GM18505 (cell line): ENCODE results near the gene DOCK1.

Experiments used
- ATAC-seq: cut with Tn5 transposase; IDR thresholded peaks from one replicate; pipeline ENCODE4 v1.9.1; 2021; ENCODE audit not compliant: unreplicated experiment
- POLR2A ChIP-seq: IDR thresholded peaks from 4 replicates; pipeline ENCODE4 v1.6.1; 2011; ENCODE audit warnings: borderline replicate concordance; ENCODE audit not compliant: insufficient read depth, insufficient read length; ENCODE audit errors: extremely low read depth

Gene DOCK1

DNA sequence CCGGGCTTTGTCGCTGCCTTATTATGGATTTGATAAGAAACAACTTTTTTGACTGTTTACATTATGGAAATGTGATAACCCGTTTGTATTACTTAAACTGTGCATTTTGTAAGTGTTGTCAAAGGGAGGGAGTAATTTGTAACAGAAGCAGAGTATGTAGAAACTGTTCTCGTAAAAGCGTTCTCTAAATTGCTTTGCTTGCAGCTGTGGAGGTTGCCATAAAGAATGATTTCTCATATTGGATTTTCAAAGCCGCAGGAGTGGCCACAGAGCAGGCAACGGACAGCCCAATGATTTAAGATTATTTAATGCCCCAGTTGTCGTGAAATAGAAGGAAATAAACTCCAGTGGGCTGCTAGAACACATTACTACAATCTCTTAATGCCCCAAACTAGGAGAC, 405.2 kb downstream of the DOCK1 start:
- no peak for ATAC-seq
- no peak for TF ChIP-seq POLR2A

DNA sequence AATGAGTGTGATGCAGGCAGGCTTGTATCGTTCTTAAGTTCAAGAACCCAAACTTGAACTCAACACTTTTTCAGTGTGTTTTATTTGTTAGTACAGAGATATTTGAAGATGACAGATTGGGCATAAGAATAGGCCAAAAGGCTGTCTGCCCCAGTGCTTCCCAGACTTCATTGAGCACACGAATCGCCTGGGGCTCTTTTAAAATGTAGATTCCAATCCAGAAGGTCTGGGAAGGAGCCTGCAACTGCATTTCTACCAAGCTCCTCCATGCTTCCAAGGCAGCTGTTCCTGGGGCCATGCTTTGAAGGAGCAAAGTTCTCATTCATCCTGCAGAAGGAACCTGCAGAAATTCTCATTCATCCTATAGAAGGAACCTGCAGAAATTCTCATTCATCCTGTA, 405.7 kb downstream of the DOCK1 start:
- no peak for TF ChIP-seq POLR2A
- ATAC-seq, result no peak

DNA sequence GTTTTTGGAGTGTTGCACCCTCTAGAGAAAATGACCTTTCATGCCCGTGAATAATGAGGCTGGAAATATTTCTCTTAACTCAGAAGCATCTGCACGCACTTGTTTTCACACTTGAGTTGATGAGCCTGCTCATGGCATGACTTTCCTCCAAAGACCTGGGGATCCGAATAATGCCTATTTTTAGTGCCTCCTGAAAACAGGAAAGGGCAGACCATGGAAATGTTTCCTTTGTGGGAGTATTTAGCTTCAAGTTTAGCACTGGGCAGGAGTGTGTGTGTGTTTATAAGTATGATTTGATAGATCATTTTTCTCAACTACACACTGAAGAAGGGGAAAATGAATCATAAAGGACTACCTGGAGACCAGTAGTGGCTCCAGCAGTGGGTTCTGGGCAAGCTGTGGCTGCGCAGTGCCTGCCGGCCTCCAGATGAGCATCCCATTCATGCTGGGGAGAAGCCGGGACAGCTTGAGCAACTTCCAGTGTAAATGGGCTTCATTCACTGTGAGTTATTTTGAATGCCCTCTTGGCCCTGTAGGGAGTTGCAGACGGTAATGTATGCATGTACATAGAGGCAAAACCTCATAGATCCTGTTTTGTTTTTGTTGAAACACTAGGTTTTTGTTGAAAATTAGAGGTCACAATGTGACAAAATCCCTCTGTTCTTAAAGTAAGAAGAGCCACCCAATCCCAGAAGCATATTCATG, 408.9 kb downstream of the DOCK1 start:
- TF ChIP-seq POLR2A, result no peak

DNA sequence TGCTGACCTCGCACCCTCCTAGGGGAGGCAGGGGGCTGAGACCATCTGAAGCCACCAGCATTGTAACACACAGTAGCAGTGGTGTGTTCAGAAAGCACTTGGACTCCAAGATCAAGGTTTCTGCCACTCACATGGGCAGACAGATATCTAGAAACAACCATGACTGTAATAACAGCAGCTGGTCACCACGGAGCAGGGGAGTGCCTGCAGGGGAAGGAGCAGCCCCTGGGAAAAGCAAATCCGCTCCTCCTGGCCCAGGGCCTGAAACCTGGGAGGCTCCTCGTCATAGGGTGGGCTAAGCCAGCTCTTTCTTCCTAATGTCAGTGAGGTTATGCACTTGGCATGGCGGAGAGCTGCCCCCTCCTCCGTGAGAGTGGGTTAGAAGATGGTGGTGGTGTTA, 409.6 kb downstream of the DOCK1 start:
- no peak for ATAC-seq
- no peak for TF ChIP-seq POLR2A

More for the DNA sequence above, 408.9 kb downstream of the DOCK1 start:
- no peak for ATAC-seq

DNA sequence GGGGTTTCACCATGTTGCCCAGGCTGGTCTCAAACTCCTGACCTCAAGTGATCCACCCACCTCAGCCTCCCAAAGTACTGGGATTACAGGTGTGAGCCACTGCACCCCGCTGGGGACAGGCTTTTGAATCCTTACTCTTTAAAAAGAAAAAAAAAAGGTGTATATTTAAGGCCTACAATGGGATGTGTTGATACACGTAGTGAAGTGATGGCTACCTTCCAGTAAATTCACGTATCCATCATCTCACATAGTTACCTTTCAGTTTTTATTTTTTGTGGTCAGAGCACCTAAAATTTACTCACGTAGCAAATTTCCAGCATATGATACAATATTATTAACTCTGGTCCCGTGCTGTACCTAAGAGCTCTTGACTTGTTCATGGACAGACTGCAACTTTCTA, 410.7 kb downstream of the DOCK1 start:
- no peak for ATAC-seq
- TF ChIP-seq POLR2A, result no peak

DNA sequence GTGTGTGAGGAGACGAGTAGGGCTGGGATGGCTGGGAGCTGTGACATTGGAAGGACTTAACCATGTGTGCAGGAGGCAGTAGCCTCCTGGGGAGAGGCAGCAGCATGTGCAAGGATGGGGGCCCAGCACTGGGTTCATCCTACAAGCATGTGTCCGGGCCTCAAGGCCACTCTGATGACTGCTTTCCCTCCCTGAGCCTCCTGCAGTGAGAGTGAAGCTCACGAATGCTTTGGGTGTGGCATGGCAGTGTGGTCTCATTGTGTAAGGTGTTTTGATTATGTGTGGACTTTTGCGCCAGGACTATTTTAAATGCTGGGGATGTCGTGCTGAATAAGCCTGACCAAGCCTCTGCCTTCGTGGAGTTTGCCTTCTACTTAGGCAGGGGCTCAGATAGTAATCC, 413.2 kb downstream of the DOCK1 start:
- no peak for TF ChIP-seq POLR2A
- ATAC-seq, result no peak

DNA sequence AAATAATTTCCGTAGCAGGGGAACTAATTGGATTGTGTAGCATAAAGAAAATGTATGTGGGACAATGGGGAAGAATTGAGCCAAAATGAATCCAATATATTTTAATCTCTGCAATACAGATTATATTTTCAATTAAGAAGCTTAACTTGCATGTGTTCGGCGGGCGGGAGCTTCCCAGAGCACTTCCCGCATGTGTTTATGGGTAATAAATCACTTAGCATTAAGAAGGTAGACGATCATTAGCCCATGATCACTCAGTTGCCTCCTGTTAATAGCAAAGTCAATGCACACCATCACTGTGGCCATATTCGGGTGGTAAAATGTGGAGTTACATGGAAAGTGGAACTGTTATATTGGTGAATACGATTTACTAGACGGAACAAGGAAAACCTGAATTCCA, 414.0 kb downstream of the DOCK1 start:
- no peak for ATAC-seq
- TF ChIP-seq POLR2A, result no peak

DNA sequence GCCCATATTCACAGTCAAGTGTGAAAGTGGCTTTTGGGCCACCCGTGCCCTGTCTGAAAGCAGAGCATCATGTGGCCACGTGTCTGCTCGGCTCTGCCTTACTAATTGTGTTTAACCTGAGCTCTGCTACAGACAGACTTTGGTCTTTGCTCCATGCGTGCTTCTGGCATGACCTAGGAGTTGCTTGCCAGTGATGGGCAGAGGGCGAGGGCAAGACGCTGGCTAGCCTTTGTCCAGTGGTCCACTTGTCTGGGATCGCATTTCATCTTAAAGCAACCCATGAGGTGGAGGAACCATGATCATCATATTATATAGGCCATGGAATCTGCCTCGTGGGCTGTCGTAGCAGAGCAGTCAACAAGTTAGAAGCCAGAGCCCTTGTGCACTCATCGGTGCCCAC, 414.5 kb downstream of the DOCK1 start:
- no peak for ATAC-seq
- no peak for TF ChIP-seq POLR2A

DNA sequence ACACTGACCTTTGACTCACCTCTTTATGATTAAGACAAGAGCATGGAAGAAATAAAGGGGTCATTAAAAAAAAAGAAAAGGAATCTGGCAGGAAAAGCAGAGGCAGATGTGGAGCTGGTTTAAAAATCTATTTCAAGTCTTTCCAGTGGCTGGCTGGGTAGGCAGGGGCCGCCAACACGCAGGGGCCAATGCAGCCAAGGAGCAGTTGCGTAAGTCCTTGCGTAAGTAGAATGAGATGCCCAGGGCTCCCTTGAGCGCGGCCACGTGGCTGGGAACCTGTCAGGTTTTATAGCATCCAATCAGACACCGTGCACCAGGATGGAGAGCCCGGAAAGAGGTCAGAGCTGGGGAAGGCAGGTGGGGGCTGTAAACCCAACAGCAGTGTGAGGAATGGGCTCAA, 414.9 kb downstream of the DOCK1 start:
- no peak for ATAC-seq
- TF ChIP-seq POLR2A, result no peak

DNA sequence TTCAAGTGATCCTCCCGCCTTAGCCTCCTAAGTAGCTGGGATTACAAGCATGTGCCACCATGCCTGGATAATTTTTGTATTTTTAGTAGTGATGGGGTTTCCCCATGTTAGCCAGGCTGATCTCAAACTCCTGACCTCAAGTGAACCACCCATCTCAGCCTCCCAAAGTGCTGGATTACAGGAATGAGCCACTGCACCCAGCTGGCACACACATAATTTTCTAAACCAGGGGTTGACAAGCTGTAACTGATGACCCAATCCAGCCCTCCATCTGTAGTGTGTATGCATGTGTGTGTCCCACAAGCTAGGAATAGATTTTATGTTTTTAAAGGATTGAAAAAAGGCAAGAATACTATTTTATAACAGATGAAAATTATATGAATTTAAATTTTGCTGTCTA, 417.1 kb downstream of the DOCK1 start:
- ATAC-seq, result no peak
- no peak for TF ChIP-seq POLR2A

DNA sequence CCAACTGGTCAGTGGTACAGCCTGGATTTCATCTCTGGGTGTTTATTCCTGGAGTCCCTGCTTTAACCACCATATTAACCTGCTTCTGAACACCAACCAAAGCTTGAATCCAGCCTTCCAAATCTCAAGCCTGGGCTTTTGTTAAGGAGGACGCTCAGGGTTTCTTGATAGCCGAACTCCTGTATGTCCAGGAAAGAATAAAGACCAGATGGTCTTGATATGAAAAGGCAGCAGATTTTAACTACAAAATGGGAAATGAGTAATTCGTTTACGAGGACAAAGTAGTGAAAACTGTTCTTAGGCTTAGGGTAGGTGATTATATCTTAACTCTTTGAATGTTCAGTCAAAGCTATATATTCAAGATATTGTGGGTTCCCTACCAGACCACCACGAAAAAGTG, 420.3 kb downstream of the DOCK1 start:
- ATAC-seq, result no peak
- TF ChIP-seq POLR2A, result no peak

DNA sequence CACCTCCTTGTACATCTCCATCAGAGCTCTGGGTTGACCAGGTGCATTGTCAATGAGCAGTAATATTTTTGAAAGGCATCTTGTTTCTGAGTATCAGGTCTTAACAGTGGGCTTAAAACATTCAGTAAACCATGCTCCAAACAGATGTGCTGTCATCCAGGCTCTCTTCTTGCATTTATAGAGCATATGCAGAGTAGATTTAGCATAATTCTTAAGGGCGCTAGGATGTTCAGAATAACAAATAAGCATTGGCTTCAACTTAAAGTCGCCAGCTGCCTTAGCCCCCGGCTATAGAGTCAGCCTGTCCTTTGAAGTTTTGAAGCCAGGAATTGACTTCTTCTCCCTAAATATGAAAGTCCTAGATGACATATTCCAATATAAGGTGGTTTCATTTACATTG, 421.7 kb downstream of the DOCK1 start:
- ATAC-seq, result no peak
- TF ChIP-seq POLR2A, result no peak

DNA sequence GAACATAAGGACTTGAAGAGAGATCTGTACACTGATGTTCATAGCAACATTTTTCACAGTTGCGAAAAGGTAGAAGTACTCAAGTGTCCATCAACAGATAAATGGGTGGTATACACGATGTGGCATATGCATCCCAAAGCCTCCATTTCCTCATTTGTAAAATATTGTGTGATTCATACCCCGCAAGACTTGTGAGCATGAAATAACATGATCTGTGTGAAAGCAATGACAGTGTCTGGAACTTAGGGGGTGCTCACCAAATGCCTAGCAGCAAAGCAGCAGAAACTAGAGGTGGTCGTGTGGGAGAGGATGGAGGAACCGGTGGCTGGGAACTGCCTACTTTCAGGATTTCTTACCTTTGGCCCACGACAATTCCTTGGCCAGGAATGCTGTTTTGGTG, 426.5 kb downstream of the DOCK1 start:
- TF ChIP-seq POLR2A, result no peak
- ATAC-seq, result no peak

DNA sequence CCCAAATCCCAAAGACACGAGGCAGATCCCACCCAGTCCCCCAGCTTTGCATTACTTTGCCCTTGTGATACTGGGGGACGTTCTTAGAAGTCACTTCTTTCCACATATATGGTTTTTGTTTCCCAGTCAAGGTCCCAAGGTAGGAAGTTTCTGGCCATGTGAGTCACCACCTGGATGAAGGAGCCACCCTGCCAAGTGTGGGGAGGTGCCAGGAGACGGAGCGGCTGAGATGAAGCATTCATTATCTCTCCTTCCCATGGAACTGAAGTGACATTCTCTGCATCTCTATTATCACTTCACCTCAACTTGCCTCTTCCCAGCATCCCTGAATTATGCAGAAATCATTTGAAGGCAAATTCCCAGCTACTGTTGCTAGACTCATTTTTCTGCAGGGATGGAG, 427.4 kb downstream of the DOCK1 start:
- no peak for ATAC-seq
- TF ChIP-seq POLR2A, result no peak

DNA sequence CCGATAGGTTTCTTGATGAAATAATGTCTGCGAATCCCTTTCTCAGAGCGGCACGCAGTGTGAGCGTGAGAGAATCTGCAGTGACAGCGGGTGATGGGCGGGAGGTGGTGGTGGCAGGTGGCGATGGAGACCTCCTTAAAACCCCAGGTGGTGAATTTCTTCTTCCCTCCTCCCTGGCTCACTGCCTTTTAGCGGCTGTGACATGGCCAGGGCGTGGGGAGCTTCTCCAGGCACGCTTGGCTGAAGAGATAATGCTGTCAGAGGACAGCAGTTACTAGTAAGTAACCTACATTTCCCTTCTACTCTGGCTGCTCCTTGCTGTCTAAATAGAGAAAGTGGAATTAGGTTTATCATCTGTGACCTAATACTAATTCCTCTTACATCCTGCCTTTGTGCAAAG, 432.6 kb downstream of the DOCK1 start:
- no peak for ATAC-seq
- no peak for TF ChIP-seq POLR2A

DNA sequence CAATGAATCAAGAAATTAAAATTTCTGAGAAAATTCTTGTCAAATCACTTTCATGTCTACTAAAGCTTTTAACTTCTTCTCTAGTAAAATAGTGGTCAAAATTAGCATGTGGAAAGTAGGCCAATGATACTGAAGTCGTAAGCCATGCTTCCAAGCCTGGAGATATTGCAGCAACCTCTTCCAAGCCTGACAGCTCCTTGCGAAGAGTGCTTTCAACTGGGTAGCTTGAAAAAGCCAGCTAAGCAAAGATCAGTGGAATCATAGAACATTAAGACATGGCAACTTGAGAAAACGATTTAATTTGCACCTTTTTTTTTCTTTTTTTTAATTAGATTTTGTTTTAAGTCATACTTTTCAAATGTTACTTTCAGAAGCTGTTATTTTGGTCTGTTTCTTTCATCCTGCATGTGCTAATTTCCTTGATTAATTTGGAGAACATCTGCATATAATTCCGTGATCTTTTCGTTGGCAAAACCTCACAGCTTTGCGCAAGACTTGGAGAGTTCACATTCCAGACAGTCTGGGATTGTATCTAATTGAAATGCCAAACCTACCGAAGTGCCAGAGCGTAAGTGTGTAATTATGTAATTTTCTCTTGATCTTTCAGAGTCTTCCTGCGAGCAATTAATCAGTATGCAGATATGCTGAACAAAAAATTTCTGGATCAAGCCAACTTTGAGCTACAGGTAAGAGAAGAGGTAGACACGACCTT, 433.3 kb downstream of the DOCK1 start:
- TF ChIP-seq POLR2A, result no peak
- ATAC-seq, result no peak

DNA sequence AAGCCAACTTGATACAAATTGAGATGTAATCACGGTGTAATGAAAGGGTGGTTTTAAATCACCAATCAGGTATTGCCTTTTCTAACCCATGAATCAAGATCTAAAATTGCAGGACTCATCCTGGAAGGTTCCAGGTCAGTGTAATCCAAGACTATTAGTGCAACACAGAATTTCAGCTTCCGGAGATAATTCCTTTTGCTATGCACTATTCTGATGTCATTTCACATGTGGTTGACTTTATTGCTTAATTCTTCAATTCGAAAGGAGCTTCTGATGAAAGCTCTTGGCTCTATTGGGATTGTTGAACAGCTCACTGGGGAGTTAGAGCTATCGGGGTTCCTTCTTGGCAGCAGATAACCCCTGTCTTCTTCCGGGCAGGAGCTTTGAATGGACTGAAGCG, 438.6 kb downstream of the DOCK1 start:
- TF ChIP-seq POLR2A, result no peak
- ATAC-seq, result no peak
